GM18519 (cell line): ENCODE results near the gene EZR.
A peak's percentile ranks its signal among the peaks of the same experiment; 100 is the strongest.

Source experiments
- ATAC-seq: cut with Tn5 transposase; IDR thresholded peaks from one replicate; pipeline ENCODE4 v1.9.1; 2021; ENCODE audit warnings: mild to moderate bottlenecking, moderate library complexity; ENCODE audit not compliant: unreplicated experiment, low FRiP score

The EZR gene

DNA sequence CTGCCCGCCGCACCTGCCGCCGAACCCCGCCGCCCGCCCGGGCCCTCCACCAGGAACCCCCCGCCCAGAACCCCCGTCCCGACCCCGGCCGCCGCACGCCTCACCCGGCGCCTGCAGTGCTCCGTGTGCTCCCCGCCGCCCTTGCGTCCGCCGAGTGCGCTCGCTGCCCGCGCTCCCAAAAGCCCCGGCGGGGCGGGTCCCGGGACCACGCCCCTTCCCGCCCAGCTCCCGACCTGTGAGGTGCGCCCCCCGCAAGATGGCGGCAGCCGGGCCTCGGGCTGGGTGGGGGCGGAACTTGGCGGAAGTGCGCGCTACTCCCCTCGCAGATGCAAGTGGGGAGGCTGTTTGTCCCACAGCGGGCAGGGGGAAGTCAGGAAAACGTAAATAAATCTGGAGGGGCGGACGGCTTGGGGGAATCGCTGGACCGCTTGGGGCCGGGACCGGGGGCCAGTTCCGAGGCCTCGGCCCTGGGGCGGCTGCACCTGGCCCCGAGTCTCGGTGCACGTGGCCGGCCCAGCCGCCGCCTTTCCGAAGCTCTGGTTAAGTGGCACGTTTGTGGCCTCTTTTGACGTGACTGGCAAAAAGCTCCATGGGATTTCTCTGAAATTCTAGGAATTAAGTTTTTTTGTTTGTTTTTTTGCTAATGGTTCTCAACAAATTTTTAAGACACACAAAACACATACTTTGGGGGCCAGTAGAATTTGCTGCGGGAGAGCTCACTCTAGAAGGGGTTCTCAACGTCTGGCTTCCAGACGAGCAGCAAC is at the start of gene EZR:
Gene EZR, minus strand, starts transcription at position 156 of the 764 bp plus-strand sequence. CDS start 1,275 bp downstream, outside the sequence.
- ATAC-seq, result no peak

DNA sequence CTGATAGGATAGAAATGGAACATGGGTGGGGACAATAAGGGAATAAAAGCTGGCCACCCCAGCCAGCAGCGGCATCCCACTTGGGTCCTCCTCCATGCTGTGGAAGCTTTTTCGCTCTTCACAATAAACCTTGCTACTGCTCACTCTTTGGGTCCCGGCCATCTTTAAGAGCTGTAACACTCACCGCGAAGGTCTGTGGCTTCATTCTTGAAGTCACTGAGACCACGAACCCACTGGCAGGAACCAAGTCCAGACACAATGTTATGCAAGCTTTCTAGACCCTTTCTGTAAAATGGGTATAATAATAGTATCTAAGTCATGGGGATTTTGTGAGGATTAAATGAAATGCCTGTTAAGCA is 48.9 kb upstream of the EZR start:
- no peak for ATAC-seq

DNA sequence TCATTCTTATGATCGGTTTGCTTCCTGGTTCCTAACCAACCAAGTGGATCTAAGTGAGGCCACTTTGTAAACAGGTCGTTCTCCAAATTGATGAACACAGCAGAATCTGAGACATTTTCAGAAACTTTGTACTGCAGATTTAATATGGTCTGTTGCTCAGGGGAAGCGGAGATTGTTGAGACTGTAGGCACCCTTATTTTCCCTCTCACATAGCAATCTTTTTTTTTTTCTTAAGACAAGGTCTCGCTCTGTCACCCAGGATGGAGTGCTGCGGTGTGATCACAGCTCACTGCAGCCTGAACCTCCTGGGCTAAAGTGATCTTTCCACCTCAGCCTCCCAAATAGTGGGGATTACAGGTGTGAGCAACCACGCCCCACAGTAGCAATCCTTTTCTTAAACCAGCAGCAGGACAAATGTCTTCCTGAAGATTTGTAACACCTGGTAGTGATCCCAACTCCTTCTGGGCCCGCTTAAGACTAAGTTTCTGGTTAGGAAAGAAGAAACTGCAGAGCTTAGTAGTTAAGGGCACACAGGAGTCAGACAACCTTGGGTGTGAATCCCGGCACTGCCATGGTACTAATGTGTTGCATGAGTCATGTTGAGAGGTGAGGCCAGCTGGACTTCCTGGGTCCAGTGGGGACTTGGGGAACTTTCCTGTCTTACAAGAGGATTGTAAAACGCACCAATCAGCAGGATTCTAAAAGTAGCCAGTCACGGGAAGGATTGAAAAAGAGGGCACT is 48.4 kb upstream of the EZR start:
- no peak for ATAC-seq

DNA sequence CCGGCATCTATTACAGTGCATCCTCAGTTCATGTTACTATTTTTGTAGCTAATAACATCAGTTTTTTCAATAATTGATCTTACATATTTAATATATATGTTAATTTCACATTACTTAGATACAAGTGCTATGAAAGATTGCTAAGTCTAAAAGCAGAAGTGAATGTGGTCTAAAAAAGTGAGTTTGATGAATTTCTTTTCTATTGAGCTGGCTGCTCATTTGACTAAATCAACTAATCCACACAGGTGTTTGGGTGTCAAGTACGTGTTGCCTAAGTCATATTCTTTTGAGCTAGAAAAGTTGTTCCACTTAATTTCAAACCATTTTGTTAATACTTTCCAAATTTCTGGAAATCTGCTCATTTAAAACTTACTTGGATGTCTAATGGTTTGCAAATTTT is 46.6 kb upstream of the EZR start:
- ATAC-seq, result no peak

DNA sequence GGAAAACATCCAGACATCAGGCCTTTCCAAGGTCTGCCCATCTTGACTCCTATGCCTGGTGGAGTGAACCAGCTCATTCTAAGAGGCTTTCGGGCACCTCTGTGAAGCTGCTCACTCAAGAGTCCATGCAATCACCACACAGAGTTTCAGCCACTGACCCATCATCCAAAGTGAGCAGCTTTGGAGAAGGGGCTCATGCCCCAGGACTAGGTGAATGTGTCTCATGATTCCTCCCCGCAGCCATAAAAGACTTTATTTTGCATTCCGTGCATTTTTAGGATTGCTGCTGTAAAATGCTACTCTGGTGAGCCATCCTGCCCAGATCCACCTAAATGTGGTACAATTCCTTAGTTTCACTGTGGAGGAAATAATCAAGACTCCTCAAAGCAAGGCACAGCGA is 44.5 kb upstream of the EZR start:
- no peak for ATAC-seq

DNA sequence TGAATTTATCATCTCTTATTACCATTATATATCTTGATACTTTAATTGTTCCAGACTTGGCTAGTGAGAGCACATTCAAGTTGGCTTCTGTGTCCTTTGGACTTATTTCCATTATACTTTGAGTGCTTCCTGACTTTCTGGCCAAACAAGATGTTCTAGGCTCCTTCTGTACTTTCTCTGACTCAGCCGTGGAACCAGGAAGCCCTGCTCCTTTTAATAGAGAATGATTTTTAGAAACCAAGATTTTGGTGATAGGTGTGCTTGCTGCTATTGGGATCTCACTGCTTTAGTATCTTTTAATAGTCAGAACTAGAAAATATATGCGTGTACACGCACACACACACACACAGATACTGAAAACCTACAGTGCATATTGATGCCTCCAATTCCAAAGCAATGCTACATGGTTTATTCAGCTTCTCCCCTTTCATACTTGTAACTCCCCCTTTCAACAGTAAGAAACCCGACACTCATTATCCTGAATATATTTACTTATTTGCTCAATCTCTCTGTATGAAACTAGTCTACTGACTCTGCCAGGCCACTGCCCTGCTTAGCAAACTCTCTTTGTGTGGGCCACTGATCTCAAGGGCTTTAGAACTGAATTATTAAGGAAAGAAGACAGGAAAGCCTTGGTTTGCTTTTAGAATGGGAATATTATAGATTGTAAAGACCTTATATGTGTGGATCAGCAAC is 42.7 kb upstream of the EZR start:
- no peak for ATAC-seq

DNA sequence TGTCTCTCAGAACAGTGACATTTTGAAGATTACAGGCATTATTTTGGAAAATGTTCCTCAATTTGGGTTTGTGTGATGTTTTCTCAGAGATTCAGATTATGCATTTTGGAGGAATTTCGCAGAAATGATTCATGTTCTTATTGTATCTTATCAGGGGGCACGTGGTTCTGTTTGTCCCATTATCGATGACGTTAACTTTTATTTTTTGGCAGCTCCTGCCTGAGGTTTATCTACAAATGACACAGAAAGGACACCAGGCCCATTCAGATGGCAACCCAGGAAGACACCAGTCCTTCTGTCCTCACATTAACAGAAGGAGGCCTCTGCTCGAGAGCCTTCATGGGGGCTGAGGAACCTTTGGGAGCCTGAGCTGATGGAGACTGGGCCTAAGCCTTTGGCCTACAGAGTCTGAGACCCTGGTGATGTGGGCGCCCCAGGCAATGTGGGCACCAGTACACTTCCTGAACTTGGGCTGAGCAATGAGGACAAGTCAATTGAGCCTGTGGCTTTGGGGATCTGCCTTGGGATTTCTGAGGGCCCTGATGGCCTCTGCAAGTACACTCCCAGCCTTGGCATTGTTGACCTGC is 41.2 kb upstream of the EZR start:
- ATAC-seq, result no peak

DNA sequence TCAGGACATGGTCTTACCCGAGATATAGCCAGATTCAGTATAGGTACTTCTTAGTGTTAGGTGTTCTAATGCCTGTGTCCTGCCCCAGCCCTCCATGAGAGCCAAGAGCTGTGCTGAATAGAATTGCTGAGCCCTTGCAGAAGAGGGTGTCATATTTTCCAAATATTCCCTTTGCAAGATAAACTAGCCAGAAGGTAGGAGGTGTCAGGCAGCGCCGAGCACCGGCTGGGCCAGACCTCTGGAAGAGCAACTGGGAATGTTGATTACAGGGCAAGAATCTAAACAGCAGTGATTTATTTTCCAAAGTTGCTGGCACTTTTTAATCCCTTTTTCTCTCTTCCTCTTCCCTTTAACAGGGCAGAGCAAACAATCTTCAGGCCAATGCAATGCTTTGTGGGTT is 37.1 kb upstream of the EZR start:
- no peak for ATAC-seq

DNA sequence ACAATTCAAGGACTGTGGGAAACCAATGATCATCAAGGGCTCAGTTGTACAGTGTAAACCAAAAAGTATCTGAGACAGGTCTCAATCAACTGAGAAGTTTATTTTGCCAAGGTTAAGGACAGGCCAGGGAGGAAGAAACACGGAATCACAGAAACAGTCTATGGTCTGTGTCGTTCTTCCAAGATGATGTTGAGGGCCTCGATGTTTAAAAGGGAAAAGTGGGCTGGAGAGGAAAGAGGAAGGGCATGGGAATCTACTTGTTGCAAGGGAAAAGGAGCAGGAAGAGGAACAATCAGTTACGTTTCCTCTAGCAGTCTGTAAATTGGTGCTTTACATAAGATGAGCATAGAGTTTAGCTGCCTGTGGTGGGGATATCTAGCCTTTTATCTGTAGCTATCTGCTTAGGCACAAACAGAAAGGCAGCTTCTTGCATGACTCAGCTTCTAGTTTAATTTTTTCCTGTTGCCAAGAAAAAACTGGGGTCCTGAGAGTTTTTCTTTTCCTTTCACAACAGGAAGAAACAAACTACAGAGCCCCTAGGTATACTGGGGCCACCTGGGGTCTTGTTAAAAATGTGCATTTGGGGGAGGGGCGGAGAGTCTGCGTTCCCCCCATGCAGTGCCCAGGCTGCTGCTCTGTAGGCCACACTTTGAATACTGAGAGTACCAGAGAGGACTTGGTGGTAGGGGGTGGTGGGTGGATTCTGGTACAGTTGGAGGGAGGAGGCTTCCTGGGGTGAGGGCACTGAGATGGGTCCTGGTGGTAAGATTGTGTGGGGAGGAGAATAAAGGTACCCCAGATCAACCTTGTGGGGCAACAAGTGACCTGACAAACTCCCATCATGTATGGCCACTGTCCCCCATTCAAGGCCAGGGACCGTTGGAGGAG is 35.3 kb upstream of the EZR start:
- ATAC-seq, result no peak

DNA sequence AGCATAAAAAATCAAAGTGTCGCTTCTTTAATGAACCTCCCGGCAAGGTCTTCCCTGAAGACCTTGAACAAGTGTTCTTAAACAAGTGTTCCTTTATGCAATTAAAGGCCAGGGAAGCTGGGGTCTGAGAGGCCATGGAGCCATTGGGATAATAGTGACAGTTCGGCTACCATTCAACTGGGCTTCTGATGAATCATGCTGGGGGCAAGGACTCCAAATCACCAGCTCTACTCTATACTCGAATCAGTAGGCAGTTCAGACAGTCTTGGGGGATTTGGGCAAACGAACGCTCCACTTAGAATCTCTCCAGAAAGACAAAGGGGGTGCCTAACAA is 34.7 kb upstream of the EZR start:
- no peak for ATAC-seq

DNA sequence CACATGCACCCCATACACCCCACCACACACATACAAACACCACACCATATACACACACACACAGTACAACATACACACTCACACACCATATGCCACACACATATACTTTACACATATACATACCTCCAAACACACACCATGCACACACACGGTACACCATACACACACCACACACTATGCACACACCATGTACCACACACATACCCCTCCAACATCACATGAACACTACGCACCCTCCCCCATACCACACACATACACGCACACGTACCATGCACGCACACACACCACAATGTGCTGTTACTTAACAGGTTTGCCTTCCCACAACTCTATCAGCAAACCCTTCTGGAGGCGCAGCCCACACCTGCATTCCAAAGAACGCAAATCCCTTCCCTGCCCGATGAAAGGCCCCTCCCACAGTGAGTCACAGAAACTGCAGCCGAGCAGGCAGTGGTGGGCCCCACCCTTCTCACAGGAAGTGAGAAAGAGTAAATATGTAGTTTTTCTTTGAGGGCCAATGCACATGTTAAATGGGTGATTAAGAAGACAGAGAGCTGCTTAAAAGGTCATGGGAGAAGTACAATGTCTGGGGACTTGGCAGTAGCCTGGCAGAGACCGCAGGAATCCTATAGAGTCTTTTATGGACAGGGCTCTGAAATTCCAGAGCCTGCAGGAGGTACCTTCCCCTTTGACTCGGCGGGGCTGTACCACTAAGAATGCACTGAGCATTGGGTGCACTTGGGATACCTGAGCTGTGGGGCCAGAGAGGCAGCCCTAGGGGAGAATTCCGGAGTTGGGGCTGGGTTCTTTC is 34.1 kb upstream of the EZR start:
- ATAC-seq, result peak; percentile 74

DNA sequence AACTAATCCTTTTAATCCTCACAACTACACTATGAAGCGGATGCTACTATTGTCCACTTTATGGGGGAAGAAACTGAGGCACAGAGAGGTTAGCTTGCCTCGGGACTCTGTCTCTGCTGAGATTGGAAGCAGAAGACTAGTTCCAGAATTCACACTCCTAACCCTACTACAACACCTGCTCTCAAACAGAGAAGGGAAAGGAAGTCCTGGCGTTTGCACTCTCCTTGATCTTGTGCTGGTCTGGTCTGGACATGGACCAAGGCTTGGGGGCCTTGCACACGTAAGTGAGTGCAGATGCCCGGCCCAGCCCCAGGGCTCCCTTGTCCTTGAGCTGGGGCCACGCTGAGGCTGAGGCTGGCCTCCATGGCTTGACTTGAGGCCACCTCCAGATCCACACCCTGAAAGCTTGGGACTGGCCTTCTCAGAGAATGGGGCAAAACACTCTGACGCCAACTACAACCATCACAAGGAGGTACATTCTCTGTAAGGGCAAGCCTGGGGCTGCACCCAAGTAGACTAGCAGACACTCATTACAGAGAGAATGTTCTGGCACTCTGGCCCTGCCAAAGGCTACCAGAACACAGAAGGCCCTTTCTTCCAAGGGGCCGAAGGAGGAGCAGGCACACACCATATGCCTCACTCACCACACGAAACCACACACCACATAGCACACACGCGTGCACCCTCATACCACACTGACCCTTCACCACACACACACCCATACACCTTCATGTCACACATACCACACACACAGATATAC is 33.3 kb upstream of the EZR start:
- ATAC-seq, result no peak

DNA sequence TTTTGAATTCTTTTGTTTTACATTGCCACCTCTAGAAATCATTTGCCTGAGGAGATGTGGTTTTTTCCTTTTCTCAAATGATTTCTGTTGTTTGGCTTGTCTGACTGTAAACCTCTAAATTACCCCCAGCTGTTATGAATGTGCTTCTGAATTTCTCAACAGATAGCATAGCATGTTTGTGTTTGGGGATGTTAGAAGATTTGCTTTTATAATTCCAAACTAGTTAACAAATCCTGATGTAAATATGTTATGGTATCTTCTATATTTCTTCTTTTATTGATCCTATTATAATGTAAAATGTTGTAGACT is 31.6 kb upstream of the EZR start:
- ATAC-seq, result no peak

DNA sequence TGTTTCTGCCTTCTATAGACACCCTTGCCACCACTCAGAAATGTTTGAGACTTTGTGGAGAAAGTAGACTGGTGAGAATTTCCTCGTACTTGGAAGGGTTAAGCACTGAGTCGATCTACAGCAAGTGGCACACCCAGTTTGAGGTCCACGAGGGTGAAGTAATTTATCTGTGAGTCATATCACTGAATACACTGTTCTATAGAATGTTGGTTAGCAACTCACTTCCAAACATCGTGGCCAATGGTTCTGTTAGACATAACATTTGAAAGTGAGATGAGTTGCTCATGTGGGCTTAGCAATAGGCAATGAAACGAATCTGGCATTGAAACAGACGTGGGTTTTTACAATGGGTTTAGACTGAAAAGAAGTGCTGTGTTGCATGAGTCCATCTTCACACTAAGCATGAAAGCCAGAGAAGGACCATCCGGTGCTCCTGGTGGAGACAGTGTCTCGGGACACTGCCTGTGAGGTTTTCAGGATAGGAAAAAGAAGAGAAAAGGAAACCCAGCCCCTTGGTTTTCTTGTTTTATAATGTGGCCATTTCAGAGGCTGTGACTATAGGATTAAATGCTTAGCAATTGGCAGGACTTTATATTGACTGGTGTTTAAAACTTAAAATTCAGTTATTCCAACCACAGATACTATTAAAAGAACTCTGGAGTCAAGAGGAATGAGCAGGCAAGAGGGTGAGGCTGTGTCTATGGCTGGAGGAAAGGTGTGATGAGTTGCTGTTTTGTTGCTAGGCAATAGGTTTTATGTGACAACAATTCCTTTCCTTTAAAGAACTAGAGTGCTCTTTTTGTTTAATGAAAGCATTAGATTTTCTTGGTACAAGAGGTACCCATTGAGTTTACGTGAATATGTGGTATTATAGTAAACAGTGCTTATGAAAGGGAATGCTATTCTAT is 31.0 kb upstream of the EZR start:
- no peak for ATAC-seq

DNA sequence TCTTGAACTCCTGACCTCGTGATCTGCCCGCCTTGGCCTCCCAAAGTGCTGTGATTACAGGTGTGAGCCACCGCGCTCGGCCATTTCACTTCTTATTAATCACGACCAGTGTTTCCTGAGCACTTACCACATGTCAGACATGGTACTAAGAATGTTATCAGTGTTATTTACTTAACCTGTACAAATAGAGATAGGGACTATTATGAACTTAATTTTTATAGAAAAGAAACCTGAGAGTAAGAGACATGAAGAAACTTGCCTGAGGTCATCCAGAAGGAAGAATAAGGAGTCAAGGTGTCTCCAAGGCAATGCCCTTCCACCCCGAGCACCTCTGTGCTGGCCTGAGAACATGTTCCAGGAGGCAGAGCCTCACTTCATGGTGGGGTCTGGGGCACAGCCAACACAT is 29.3 kb upstream of the EZR start:
- no peak for ATAC-seq

DNA sequence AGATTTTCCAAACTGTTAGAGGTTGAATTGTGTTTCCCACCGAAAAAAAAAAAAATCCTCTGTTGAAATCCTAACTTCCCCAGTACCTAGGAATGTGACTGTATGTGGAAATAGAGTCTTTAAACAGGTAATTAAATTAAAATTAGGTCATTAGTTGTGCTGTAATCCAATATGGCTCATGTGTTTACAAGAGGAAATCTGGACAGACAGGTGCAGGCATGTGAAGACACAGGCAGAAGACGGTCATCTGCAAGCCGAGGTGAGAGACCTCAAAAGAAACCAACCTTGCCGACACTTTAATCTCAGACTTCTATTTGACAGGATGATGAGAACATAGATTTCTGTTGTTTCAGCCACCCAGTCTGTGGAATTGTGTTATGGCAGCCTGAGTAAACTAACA is 28.6 kb upstream of the EZR start:
- ATAC-seq, result no peak

DNA sequence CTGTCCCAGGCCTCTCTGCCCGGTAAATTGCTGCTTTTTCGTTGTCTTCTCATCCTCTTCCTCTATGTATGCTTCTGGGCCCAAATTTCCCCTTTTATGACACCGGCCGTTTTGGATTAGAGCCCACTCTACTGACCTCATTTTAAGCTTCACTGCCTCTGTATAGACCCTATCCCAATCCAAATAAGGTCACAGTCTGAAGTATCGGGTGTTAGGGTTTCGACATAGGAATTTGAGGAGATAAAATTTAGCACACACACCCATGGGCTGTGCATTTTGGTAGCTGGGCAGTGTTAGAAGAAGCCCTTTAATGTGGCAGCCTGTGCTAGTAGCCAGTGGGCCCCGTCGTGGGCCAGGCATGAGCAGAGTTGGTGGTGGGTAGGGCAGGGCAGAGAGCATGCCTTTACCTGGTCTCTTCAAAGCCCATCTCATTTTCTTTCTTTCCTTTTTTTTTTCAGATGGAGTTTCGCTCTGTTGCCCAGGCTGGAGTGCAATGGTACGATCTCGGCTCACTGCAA is 27.9 kb upstream of the EZR start:
- ATAC-seq, result no peak
